GM12891 (cell line): Measurements from ENCODE around the gene RND2.

Experiments used
- PAX5 ChIP-seq: IDR thresholded peaks from 2 replicates; pipeline ENCODE4 v1.6.1; 2011; ENCODE audit warnings: low read length, moderate library complexity, mild to moderate bottlenecking; ENCODE audit not compliant: insufficient read depth, severe bottlenecking
- POLR2A ChIP-seq: IDR thresholded peaks from 2 replicates; pipeline ENCODE4 v1.6.1; 2011; ENCODE audit warnings: low read depth, low read length, control low read depth
- POLR2AphosphoS5 ChIP-seq: IDR thresholded peaks from 2 replicates; pipeline ENCODE4 v1.6.1; 2011; ENCODE audit warnings: low read depth, low read length, control low read depth
- TAF1 ChIP-seq: IDR thresholded peaks from 2 replicates; pipeline ENCODE4 v1.6.1; 2011; ENCODE audit warnings: low read depth, low read length, control low read depth

- TF ChIP-seq POLR2A (no peak), TAF1 (no peak), POLR2AphosphoS5 (no peak), PAX5 (no peak)
Measured at GRCh38 chr17:43027091-43028032, 2.3 kb downstream of the RND2 start.
